ENCODE data around the gene POMP.
A peak's percentile ranks its signal among the peaks of the same experiment; 100 is the strongest.
"Not testable (repeated sequence)": the region's sequence is repeated elsewhere in the genome, so short reads cannot be mapped to it uniquely, and the experiment has no call there.

Gene POMP

GRCh38 chr13:28685892-28686291, 27.0 kb downstream of the POMP start:
- FAIRE-seq (no peak), DNase-seq (ENCODE audit: insufficient read length, low spot score) (no peak)

GRCh38 chr13:28693605-28694491, 34.9 kb downstream of the POMP start:
- not testable (repeated sequence) for DNase-seq (ENCODE audit: insufficient read length, low spot score); FAIRE-seq

- DNase-seq (ENCODE audit: insufficient read length, low spot score) (no peak), FAIRE-seq (no peak)
Measured at GRCh38 chr13:28697441-28697840, 38.5 kb downstream of the POMP start.

- no peak for FAIRE-seq
- DNase-seq (ENCODE audit: insufficient read length, low spot score): no peak
Measured at GRCh38 chr13:28699246-28699645, 40.3 kb downstream of the POMP start.

- DNase-seq (ENCODE audit: insufficient read length, low spot score) (no peak), FAIRE-seq (no peak)
Measured at GRCh38 chr13:28704282-28704681, 45.4 kb downstream of the POMP start.

GRCh38 chr13:28704919-28705318, 46.0 kb downstream of the POMP start:
- DNase-seq (ENCODE audit: insufficient read length, low spot score) (no peak), FAIRE-seq (no peak)

GRCh38 chr13:28705461-28706083, 46.6 kb downstream of the POMP start:
- no peak for FAIRE-seq
- DNase-seq (ENCODE audit: insufficient read length, low spot score): no peak

GRCh38 chr13:28707629-28708427, 48.9 kb downstream of the POMP start:
- FAIRE-seq (peak; percentile 100), DNase-seq (ENCODE audit: insufficient read length, low spot score) (no peak)

GRCh38 chr13:28710161-28710560, 51.2 kb downstream of the POMP start:
- DNase-seq (ENCODE audit: insufficient read length, low spot score): no peak
- no peak for FAIRE-seq

GRCh38 chr13:28714651-28715050, 55.7 kb downstream of the POMP start:
- DNase-seq (ENCODE audit: insufficient read length, low spot score): no peak
- FAIRE-seq: no peak

GRCh38 chr13:28716511-28716910, 57.6 kb downstream of the POMP start:
- FAIRE-seq (no peak), DNase-seq (ENCODE audit: insufficient read length, low spot score) (no peak)

GRCh38 chr13:28717170-28717569, 58.2 kb downstream of the POMP start:
- FAIRE-seq (peak; percentile 35), DNase-seq (ENCODE audit: insufficient read length, low spot score) (no peak)

GRCh38 chr13:28718196-28718542, 59.2 kb downstream of the POMP start:
- DNase-seq (ENCODE audit: insufficient read length, low spot score) (no peak), FAIRE-seq (peak; percentile 61)

- DNase-seq (ENCODE audit: insufficient read length, low spot score): peak; percentile 94
- peak; percentile 81 for FAIRE-seq
Measured at GRCh38 chr13:28718543-28719226, 59.8 kb downstream of the POMP start, which contains the start of gene SLC46A3. Gene SLC46A3, minus strand, starts transcription at chr13:28718970. Its CDS starts 972 bp downstream, at chr13:28717998.

GRCh38 chr13:28719227-28720055, 60.5 kb downstream of the POMP start:
- FAIRE-seq (no peak), DNase-seq (ENCODE audit: insufficient read length, low spot score) (no peak)

GRCh38 chr13:28723806-28724205, 64.9 kb downstream of the POMP start:
- DNase-seq (ENCODE audit: insufficient read length, low spot score) (no peak), FAIRE-seq (no peak)

- DNase-seq (ENCODE audit: insufficient read length, low spot score) (no peak), FAIRE-seq (no peak)
Measured at GRCh38 chr13:28725046-28725610, 66.2 kb downstream of the POMP start.

All from GM19239 (cell line).